ENCODE results near the gene DRC7.
"Not testable (repeated sequence)": the region's sequence is repeated elsewhere in the genome, so short reads cannot be mapped to it uniquely, and the experiment has no call there.

DRC7 gene

DNA sequence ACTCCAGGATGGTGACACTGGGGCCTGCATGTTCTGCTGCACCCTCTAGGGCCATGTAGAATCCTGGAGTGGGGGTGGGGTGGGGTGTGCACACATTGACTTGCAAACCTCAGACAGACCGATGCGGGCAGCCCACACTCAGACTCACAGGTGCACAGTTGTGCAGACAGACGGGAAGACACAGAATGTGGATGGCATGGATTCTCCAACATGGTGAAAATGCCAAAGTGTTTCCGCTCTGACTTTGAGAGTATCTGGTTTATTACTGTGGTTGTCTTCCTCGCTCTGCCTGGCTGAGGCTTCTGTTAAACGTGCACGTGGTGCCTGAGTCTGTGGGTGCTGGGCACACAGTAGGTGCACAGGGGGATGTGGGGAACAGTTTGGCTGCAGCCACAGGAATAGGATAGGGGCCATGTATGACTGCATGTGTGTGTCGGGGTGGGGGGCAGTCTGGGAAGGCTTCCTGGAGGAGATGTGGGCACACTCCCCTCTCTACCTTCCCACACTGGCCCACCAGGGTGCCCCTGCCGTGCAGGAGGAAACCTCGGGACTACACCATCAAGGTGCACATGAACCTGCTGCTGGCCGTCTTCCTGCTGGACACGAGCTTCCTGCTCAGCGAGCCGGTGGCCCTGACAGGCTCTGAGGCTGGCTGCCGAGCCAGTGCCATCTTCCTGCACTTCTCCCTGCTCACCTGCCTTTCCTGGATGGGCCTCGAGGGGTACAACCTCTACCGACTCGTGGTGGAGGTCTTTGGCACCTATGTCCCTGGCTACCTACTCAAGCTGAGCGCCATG is 35.5 kb upstream of the DRC7 start:
- DNase-seq (ENCODE audit: low read depth in 2 of 2, low spot score in 1 of 2), result no peak

- no peak for DNase-seq (ENCODE audit: low read depth in 2 of 2, low spot score in 1 of 2)
Measured at GRCh38 chr16:57660715-57661463, 33.7 kb upstream of the DRC7 start.

GRCh38 chr16:57661510-57661909 is 33.1 kb upstream of the DRC7 start:
- DNase-seq (ENCODE audit: low read depth in 2 of 2, low spot score in 1 of 2), result no peak

- no peak for DNase-seq (ENCODE audit: low read depth in 2 of 2, low spot score in 1 of 2)
Measured at GRCh38 chr16:57661936-57662906, 32.4 kb upstream of the DRC7 start.

DNA sequence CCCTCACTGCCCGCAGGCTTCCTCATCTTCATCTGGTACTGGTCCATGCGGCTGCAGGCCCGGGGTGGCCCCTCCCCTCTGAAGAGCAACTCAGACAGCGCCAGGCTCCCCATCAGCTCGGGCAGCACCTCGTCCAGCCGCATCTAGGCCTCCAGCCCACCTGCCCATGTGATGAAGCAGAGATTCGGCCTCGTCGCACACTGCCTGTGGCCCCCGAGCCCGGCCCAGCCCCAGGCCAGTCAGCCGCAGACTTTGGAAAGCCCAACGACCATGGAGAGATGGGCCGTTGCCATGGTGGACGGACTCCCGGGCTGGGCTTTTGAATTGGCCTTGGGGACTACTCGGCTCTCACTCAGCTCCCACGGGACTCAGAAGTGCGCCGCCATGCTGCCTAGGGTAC is 31.2 kb upstream of the DRC7 start:
- DNase-seq (ENCODE audit: low read depth in 2 of 2, low spot score in 1 of 2), result no peak

DNA sequence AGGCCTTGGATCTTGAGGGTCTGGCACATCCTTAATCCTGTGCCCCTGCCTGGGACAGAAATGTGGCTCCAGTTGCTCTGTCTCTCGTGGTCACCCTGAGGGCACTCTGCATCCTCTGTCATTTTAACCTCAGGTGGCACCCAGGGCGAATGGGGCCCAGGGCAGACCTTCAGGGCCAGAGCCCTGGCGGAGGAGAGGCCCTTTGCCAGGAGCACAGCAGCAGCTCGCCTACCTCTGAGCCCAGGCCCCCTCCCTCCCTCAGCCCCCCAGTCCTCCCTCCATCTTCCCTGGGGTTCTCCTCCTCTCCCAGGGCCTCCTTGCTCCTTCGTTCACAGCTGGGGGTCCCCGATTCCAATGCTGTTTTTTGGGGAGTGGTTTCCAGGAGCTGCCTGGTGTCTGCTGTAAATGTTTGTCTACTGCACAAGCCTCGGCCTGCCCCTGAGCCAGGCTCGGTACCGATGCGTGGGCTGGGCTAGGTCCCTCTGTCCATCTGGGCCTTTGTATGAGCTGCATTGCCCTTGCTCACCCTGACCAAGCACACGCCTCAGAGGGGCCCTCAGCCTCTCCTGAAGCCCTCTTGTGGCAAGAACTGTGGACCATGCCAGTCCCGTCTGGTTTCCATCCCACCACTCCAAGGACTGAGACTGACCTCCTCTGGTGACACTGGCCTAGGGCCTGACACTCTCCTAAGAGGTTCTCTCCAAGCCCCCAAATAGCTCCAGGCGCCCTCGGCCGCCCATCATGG is 30.5 kb upstream of the DRC7 start:
- DNase-seq (ENCODE audit: low read depth in 2 of 2, low spot score in 1 of 2), result no peak

DNA sequence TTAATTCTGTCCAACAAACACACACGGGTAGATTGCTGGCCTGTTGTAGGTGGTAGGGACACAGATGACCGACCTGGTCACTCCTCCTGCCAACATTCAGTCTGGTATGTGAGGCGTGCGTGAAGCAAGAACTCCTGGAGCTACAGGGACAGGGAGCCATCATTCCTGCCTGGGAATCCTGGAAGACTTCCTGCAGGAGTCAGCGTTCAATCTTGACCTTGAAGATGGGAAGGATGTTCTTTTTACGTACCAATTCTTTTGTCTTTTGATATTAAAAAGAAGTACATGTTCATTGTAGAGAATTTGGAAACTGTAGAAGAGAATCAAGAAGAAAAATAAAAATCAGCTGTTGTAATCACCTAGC is 30.0 kb upstream of the DRC7 start:
- no peak for DNase-seq (ENCODE audit: low read depth in 2 of 2, low spot score in 1 of 2)

DNA sequence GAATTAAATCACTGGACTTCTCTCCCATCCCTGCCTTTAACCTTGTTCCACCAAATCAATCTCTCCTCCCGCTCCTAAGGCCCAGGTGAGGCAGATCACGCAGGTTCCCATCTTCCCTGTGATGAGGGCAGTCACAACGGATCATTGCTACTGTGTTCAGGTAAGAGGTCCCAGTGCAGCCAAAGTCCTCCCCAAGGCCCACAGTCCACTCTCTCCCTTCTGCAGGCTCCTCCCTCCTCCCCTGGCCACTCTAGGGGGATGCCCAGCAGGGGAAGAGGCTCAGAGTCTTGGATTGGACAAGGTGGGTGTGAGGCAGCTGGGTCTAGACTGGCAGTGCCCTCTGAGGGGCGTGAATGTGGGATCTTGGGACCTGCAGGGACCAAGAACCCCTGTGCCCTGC is 29.1 kb upstream of the DRC7 start:
- DNase-seq (ENCODE audit: low read depth in 2 of 2, low spot score in 1 of 2), result no peak

- no peak for DNase-seq (ENCODE audit: low read depth in 2 of 2, low spot score in 1 of 2)
Measured at GRCh38 chr16:57666353-57667047, 28.1 kb upstream of the DRC7 start.

DNA sequence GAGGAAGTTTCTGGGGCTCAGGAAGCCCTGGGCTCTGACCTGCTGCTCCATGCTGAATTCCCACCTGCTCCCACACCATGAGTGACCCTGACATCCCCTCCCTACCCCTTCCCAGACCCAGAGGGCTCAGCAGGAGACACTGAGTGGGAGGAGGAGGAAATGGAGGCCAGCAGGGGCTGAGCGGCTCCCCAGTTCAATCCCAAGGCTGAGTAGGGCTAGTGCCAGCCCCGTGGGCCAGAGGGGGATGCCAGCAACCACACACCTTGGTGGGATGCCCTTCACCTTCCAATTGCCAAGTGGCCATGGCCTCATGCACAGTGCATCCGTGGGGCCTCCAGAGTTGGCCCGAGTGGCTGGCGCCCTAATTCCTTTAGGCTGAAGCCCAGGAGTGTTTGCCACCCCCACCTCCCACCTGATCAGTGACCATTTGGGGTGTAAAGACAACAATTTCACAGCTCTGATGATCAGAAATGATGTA is 27.5 kb upstream of the DRC7 start:
- DNase-seq (ENCODE audit: low read depth in 2 of 2, low spot score in 1 of 2), result no peak

DNA sequence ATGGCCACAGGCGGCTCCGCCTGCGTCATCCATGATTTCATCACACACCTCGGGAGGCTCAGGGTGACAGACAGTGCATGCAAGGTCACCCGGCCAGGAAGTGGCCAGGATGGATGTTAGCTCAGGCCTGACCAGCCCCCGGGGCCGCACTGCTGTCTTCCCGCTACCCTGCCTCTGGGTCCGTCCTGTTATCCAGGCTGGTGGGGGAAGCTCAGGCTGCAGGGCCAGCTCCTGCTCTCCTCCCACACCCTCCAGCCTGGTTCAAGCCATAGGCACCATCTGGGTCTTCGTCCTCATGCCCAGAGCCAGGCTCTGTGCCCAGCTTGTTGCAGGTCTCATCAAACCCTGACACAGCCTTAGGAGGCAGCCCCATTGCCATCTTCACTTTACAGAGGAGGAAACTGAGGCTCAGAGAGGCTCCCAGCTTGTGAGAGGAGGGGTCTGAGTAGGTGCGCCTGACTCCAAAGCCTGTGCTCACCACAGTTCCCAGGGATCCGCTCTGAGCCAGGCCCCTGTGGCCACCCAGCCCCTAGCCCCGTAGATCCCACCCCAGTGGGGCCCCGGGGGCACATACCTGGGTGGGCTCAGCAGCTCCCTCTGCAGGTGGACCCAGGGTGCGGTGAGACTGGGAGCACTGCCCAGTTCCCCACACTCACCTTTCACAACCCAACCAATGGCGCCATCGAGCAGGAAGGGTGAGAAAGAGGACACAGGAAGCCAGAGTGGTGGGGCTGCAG is 26.9 kb upstream of the DRC7 start:
- no peak for DNase-seq (ENCODE audit: low read depth in 2 of 2, low spot score in 1 of 2)

GRCh38 chr16:57668263-57668571 is 26.4 kb upstream of the DRC7 start, which contains the start of gene ADGRG3:
TSS of gene ADGRG3 (plus strand) at chr16:57668306. CDS start at chr16:57668348, 42 bp downstream.
- DNase-seq (ENCODE audit: low read depth in 2 of 2, low spot score in 1 of 2), result no peak

- no peak for DNase-seq (ENCODE audit: low read depth in 2 of 2, low spot score in 1 of 2)
Measured at GRCh38 chr16:57668630-57669475, 25.8 kb upstream of the DRC7 start.

- DNase-seq (ENCODE audit: low read depth in 2 of 2, low spot score in 1 of 2), result no peak
Measured at GRCh38 chr16:57669476-57670162, 25.0 kb upstream of the DRC7 start.

- no peak for DNase-seq (ENCODE audit: low read depth in 2 of 2, low spot score in 1 of 2)
Measured at GRCh38 chr16:57670196-57670595, 24.4 kb upstream of the DRC7 start.

DNA sequence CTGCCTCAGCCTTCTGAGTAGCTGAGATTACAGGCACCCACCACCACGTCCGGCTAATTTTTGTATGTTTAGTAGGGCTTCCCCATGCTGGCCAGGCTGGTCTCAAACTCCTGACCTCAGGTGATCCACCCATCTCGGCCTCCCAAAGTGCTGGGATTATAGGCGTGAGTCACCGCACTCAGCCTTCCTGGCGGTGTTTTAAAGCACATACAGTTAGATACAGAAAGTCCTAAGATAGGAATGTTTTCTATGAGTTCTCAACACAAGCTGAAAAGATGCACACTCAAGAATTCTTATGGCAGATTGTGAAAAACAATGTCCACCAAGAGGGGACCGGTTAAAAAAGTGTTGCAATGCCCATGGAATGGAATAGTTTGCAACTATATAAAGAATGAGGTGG is 23.2 kb upstream of the DRC7 start:
- not testable (repeated sequence) for DNase-seq (ENCODE audit: low read depth in 2 of 2, low spot score in 1 of 2)

- DNase-seq (ENCODE audit: low read depth in 2 of 2, low spot score in 1 of 2), result no peak
Measured at GRCh38 chr16:57672416-57672815, 22.2 kb upstream of the DRC7 start.

DNA sequence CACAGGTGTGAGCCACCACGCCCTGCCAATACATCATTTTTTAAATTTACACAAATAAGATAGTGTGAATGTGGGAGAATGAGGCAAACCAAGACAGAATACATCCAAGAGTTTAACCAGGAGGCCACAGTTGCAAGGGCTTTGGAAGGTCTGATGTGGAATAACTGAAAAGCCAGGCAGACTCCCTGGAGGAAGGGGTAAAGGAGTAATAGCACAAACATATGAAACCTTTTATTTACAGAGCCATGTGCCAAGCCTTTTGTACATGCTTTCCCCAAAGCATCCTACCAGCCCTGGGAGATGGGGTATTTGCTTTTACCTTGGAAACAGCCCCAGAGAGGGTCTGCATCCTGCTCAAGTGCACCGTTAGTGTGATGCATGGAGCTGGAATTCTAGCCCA is 21.8 kb upstream of the DRC7 start:
- no peak for DNase-seq (ENCODE audit: low read depth in 2 of 2, low spot score in 1 of 2)

All from stimulated activated CD8-positive, alpha-beta memory T cell treated with anti-CD3 and anti-CD28 coated beads, Interleukin-4, amount 100 ng/mL, for 1 hour (primary cell).